Testis (tissue), 2 donors: ENCODE measurements around the gene DISC1.

Source experiments
- CTCF ChIP-seq, 3 experiments: fragments of 450-650 bp in 2 of 3; fragments of 200-600 bp in 1 of 3; sonication (generic) in 1 of 3; IDR thresholded peaks; one replicate each; pipeline ENCODE4 v1.5.1; 2016 to 2019; ENCODE audit warnings: antibody characterized with exemption in 3 of 3, mild to moderate bottlenecking in 2 of 3, moderate library complexity in 1 of 3
- POLR2A ChIP-seq: fragments of 450-650 bp; IDR thresholded peaks from one replicate; pipeline ENCODE4 v1.6.1; 2017; ENCODE audit warnings: antibody characterized with exemption, mild to moderate bottlenecking, moderate library complexity

- no peak for TF ChIP-seq CTCF (IDR thresholded peaks at IDR 0.05)
- TF ChIP-seq POLR2A = no peak
These were observed 122.3 kb downstream of the DISC1 start for GRCh38 chr1:231748760-231749415.
